Stimulated activated CD4-positive, alpha-beta T cell treated with anti-CD3 and anti-CD28 coated beads, Interleukin-1b, Interleukin-23, amount 100 ng/mL, for 48 hours (primary cell): ENCODE results near the gene RTBDN.
"Not testable (repeated sequence)": the region's sequence is repeated elsewhere in the genome, so short reads cannot be mapped to it uniquely, and the experiment has no call there.

Source experiments
- DNase-seq: peaks from one replicate; pipeline ENCODE4 v3.0.0-alpha.2; 2020

The RTBDN gene

DNA sequence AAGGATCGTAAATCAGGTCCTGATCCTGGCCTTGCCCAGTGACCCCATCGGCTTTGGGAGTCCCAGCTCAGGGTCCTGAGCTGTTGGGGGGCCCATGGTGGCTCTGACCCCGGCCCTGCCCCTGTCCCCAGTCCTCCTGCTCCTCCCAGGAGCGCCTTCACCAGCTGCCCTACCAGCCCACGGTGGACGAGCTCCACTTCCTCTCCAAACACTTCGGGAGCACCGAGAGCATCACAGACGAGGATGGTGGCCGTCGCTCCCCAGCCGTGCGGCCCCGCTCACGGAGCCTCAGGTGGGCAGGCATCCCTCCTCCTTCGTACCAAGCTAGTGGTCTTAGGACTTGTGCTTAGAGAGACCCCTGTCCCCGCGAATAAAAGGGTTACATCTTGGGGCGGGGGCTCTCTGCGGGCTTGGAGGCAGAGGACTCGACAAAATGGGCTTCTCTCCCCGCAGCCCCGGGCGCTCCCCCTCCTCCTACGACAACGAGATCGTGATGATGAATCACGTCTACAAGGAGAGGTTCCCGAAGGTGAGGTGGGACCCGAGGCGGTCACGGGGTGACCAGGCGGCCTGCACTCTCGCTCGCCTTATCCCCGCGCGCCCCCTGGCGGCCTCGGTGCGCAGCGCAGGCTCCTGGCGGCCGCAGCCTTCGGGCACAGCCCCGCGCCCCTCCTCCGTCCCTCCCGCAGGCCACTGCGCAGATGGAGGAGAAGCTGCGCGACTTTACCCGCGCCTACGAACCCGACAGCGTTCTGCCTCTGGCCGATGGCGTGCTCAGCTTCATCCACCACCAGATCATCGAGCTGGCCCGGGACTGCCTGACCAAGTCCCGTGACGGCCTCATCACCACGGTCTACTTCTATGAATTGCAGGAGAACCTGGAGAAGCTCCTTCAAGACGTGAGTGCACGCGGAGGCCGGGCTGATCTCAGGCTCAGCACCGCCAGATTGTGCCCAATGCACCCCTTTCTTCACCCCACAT is 13.1 kb upstream of the RTBDN start:
- DNase-seq: peak; percentile 86

DNA sequence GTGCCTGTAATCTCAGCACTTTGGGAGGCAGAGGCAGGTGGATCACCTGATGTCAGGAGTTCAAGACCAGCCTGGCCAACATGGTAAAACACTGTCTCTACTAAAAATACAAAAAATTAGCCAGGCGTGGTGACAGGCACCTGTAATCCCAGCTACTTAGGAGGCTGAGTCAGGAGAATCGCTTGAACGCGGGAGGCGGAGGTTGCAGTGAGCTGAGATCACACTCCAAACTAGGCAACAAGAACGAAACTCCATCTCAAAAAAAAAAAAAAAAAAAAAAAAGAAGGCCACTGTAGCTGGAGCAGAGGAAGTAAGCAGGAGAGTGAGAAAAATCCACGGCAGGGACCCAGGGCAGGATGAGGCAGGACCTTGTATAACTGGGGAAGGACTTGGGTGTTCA is 12.2 kb upstream of the RTBDN start:
- DNase-seq: not testable (repeated sequence)

- no peak for DNase-seq
Observed at GRCh38 chr19:12843999-12844732, 9.8 kb upstream of the RTBDN start.

DNA sequence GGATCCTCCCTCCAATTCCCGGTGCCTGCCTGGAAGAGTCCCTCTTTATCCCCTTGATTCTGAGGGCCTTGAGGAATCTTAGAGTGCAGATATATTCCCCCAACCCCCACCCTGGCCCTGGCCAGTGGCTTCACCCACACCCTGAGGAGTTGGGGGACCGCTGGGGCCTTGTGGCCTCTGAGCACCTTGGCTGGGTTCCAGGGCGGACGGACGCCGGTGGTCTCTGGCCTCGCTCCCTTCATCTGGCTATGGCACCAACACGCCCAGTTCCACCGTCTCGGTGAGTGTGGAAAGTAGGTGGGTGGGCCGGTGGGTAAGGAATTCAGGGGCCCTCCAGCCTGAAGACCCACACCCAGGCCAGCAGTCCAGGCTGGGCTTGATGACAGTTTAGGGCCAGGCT is 8.9 kb upstream of the RTBDN start:
- no peak for DNase-seq

GRCh38 chr19:12842511-12842910 is 8.1 kb upstream of the RTBDN start:
- no peak for DNase-seq

- DNase-seq: no peak
Observed at GRCh38 chr19:12841094-12841493, 6.7 kb upstream of the RTBDN start.

DNA sequence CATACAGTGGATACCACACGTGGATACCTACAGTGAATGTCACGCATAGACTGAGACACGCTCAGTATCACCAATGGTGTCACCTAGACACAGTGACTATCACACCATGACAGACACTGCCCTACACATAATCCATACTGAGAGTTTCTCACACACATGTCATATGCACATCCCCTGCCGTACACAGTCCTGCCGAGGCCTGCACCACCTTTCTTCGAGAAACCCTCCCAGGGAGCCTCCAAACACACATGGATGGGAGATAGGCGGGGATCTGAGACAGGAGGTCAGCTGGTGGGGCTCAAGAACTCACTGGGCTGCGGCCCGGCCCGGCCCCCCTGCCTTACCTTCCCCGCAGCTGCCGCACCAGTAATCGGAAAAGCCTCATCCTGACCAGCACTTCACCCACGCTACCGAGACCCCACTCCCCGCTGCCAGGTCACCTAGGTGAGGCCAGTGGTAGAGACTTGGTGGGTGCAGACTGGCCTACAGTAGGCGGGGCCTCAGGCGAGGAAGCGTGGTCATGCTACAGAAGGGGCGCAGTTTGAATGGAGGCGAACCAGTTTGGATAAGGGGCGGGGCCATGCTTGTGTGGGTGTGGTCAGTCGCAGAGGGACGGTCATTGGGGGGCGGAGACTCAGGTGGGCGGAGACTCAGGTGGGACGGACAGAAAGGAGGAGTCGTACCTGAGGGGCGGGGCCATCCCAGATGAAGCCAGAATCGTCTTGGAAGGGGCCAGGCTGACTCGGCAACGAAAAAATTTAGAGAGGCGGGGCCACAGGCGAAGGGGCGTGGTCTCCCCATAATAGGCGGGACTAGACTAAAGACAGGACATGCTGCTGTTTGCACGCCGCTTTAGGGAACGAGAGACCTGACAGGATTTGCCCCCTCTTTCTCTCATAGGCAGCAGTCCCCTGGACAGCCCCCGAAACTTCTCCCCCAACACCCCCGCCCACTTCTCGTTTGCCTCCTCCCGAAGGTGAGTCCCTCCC is 6.0 kb upstream of the RTBDN start:
- DNase-seq: peak; percentile 78

GRCh38 chr19:12838886-12839756 is 4.7 kb upstream of the RTBDN start:
- DNase-seq: peak; percentile 27

DNA sequence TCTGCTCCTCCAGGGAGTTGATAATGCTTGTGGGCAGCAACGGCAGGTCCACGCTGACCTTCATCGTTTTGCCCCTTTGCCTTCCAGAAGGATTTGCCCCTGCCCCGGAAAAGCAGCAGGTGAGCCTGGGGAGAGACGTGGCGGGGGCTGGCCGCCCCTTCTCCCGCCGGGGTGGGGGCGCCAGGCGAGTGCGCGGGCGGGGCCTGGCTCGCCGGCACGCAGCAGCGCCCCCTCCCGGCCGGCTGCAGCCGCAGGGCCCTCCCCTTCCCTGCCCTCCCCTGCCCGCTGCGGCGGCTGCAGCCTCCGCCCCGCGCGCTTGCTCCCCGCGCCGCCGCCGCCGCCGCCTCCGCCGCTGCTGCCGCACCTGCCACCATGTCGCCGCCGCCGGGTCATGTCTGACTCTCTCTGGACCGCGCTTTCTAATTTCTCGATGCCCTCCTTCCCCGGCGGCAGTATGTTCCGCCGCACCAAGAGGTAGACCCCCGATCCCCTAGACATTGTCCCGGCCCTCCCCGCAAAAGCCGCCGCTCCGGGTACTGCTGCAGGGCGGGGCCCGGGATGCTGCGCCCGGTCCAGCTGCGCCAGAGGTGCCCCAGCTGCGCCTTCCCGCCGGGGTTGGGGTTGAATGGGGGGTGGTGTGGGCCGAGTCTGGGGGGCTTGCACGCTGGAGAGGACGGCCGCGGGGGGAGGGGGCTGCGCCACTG is 4.0 kb upstream of the RTBDN start, which contains the start of gene MAST1:
TSS of gene MAST1 (plus strand) at position 334 of the 704 bp plus-strand sequence. CDS start at position 392, 58 bp downstream.
- peak; percentile 49 for DNase-seq

DNA sequence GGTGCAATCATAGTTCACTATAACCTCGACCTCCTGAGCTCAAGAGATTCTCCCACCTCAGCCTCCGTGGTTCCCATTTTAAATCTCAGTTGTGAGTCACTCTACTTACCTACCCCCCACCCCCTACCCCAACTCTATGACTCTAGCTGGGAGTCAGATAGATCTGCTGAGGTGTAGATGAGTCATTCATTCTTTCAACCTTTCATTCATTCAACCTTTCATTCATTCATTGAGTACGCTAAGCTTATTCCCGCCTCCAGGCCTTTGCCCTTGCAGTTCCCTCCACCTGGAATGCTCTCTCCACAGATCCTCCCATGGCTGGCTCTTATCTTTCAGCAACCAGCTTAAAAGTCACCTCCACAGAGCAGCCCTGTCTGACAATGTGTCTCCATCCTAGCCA is 2.8 kb upstream of the RTBDN start:
- no peak for DNase-seq

- no peak for DNase-seq
Observed at GRCh38 chr19:12836529-12836863, 2.1 kb upstream of the RTBDN start.

DNA sequence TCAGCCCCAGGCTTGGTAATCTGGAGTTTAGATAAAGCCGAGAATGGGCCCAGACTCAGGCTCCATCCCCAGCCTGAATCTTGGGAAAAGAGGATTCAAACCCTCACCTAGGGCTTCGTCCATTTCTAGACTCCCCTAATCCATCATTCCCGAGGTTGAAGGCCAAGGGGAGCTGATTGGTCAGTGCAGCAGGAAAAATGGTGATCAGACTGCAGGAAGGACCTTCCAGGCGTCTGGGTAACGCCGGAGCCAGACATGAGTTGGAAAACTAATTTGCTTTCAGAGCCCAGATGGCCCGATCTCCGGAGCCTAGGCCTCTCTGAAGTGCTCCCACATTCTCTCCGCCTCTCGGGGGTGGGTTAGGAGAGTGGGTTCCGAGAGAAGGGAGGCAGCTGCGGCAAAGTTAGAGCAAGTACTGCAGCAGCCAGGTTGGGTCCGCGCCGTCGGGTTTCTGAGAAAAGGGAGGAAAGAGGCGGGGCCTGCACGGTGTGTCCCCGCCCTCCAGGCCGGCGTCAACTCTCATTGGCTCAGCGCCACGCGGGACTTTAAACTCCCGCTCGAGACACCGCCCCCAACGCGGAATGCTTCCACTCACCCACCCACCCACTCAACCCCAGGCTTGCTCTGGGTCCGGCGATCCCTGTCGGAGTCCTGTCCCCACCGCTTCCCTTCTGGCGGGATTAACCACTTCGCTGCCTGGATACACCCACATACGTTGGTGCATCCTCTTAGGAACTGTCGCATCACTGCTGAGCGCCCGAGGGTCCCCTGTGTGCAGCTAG is 788 bp upstream of the RTBDN start:
- DNase-seq: peak; percentile 34

- peak; percentile 24 for DNase-seq
Observed at GRCh38 chr19:12833738-12834565, 427 bp downstream of the RTBDN start.

DNA sequence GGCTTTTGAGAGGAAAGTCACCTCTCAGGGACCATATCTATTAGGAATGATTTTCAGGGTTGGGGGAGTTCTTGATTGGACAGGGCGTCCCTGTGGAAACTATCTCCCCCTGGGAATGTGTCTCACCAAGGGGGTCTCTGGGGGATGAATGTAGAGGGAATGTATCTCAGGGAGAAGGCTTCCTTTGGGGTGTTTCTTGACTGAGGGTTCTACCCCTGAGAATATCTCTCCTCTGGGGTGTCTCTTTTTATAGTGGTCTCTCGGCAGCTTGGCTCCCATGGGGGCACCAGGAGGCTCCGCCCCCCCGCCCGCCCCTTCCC is 1.0 kb downstream of the RTBDN start:
- DNase-seq: no peak

DNA sequence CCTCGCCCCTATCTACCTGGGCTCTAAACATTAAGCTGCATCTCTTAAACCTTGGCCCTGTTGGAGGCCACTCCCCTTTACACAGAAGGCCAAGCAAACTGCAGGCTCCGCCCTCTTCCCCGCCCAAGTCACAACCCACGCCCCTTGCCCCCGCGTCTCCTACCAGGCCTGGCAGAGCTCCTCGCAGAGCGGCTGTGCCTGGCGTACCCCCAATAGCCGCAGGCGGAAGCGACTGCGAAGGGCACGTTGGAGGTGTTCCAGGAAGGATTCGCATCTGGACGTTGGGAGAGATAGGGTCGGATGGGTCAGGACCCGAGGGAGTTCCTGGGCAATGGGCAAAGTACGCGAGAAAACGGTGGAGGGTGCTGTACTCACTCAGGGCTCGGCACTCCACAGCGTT is 5.9 kb downstream of the RTBDN start:
- peak; percentile 48 for DNase-seq

GRCh38 chr19:12825254-12826131 is 8.9 kb downstream of the RTBDN start:
- DNase-seq: no peak

DNA sequence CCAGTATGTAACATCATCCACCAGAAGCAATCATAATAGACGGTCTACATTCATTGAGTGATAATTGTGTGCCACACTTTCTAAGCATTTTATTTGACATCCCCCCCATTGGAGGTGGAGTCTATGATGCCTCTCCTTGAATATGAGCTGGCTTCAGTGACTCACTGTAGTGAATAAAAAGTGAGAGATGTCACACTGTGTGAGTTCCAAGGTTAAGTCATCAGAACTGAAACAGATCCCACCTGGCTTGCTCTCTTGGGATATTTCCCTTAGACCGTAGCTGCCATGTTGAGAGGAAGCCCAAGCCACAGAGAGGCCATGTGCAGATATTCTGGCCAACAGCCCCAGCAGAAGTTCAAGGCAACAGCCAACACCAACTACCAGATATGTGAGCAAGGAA is 12.6 kb downstream of the RTBDN start:
- no peak for DNase-seq

GRCh38 chr19:12817810-12818209 is 16.6 kb downstream of the RTBDN start:
- DNase-seq: not testable (repeated sequence)
